ENCODE results near the gene CCL4L2. TPM values are rescaled to one million over a fixed set of nuclear protein-coding genes. Genes with fewer than 3 reads are reported as not detected.
"Not testable (repeated sequence)": the region's sequence is repeated elsewhere in the genome, so short reads cannot be mapped to it uniquely, and the experiment has no call there.

CCL4L2 gene
- total RNA-seq, 3 donors from 2014 or later: 0.33 to 6.1 TPM; not detected in 1

DNA sequence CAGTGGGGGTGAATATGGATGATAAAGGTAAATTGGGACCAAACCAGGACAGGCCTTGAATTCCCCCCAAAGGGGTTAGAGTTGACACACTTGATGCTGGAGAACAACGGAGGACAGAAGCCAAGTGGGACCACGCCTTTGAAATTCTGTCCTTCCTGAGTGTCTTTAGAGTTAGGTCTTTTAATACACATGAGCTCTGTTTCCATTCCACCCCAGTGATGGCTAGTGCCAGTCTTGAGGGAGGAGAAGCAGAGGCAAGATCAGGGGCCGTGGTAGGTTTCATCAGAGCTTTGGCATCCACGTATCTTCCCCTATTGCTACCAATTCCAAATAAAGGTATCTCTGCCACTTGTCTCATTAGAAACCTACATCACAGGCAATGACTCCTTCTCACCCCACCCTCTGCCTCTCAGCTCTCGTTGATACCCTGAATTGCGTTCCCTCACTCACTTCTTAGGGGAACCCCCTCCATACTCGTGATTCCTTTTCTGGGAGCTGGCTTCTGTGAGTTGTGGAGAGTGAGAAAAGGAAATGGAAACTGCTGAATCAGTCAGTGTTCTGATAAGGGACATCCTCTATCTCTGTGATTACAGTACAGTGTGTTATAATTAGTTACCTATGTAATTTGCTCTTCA lies 11.9 kb upstream of the CCL4L2 start:
- intact Hi-C loops (cut with DNase I; ENCODE audit: low total_unique reads): no loop called here
- Histone ChIP-seq H3K9me3 (no peaks in the 10 kb centered on the region), H3K27ac (no peak overlapping the region), H3K36me3 (no peaks in the 10 kb centered on the region), H3K4me3 (no peak overlapping the region), H3K4me1 (no peaks in the 10 kb centered on the region), H3K27me3 (no peaks in the 10 kb centered on the region)
- DNase-seq (ENCODE audit: low spot score in 2 of 2): no peak
- TF ChIP-seq, protein P1, sequence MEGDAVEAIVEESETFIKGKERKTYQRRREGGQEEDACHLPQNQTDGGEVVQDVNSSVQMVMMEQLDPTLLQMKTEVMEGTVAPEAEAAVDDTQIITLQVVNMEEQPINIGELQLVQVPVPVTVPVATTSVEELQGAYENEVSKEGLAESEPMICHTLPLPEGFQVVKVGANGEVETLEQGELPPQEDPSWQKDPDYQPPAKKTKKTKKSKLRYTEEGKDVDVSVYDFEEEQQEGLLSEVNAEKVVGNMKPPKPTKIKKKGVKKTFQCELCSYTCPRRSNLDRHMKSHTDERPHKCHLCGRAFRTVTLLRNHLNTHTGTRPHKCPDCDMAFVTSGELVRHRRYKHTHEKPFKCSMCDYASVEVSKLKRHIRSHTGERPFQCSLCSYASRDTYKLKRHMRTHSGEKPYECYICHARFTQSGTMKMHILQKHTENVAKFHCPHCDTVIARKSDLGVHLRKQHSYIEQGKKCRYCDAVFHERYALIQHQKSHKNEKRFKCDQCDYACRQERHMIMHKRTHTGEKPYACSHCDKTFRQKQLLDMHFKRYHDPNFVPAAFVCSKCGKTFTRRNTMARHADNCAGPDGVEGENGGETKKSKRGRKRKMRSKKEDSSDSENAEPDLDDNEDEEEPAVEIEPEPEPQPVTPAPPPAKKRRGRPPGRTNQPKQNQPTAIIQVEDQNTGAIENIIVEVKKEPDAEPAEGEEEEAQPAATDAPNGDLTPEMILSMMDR (IDR thresholded peaks at IDR 0.05): no peak
- TF ChIP-seq POLR2AphosphoS5 (IDR thresholded peaks at IDR 0.05) (no peak), POLR2A (IDR thresholded peaks at IDR 0.05) (no peak)

DNA sequence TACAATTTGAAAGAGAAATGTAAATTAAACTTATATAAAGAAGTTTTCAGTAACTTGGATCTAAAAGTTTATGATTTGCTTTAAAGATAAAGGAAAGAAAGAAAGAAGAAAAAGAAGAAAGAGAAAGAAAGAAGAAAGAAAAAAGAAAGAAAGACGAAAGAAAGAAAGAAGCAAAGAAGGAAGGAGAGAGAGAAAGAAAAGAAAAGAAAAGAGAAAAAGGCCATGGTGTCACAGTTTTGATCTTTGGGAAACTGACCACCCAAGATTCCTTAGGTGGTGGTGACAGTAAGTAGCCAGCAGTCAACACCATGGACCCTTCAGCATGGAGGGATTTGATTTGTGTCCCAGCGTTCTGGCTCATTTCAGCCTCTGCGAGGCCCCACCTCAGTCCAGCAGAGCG lies 9.8 kb upstream of the CCL4L2 start:
- H3K27ac ChIP-seq; DNase-seq (ENCODE audit: low spot score in 2 of 2); H3K36me3 ChIP-seq; H3K9me3 ChIP-seq; H3K27me3 ChIP-seq; H3K4me1 ChIP-seq; intact Hi-C loops (cut with DNase I; ENCODE audit: low total_unique reads); H3K4me3 ChIP-seq: not testable (repeated sequence)

DNA sequence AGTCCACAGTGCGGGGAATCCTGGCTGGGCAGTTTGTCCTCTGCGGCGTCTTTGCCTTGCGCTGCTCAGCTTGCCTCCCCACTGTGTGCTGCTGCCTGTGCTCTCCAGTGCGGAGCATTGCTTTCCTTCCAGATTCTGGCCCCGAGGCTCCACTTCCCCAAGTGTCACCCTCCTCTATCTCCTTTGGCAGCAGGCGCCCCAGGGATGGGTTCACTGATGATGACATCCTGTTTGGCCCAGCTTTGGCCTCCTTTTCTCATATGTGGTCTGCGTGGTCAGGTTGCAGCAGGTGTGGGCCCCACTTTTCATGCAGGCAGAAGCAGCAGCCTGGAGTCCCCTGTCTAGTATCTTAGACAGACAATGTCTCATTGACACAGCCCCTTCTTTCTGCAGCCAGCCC lies 9.4 kb upstream of the CCL4L2 start:
- H3K27ac ChIP-seq; DNase-seq (ENCODE audit: low spot score in 2 of 2); H3K9me3 ChIP-seq; H3K4me3 ChIP-seq; H3K36me3 ChIP-seq; H3K27me3 ChIP-seq; H3K4me1 ChIP-seq; intact Hi-C loops (cut with DNase I; ENCODE audit: low total_unique reads): not testable (repeated sequence)

DNA sequence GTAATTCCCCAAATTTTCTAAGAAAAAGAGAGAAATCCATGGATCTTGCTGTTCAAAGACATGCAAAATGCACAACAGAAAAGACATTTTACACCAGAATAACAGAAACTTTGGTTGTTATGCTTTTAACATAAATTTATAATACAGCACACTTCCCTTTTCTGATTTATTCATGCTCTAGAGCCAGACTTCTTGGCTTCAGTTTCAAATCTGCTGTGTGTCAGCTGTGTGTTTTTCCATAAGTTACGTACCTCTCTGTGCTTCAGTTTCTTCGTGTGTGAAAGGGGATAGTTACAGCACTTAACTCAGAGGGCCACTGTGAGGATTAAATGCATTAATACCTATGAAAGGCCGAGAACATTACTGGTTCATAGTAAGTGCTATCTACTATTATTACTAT lies 7.5 kb upstream of the CCL4L2 start:
- intact Hi-C loops (cut with DNase I; ENCODE audit: low total_unique reads): no loop called here
- H3K36me3 ChIP-seq: no peaks in the 10 kb centered on the region
- H3K9me3 ChIP-seq: no peaks in the 10 kb centered on the region
- TF ChIP-seq POLR2A (IDR thresholded peaks at IDR 0.05) (no peak), POLR2AphosphoS5 (IDR thresholded peaks at IDR 0.05) (no peak)
- no peaks in the 10 kb centered on the region for H3K4me1 ChIP-seq
- H3K4me3 ChIP-seq: no peak overlapping the region
- peaks cover 0 to 6% of the 10 kb centered on the region in 2 donors for H3K27me3 ChIP-seq
- no peak overlapping the region for H3K27ac ChIP-seq
- no peak for DNase-seq (ENCODE audit: low spot score in 2 of 2)

DNA sequence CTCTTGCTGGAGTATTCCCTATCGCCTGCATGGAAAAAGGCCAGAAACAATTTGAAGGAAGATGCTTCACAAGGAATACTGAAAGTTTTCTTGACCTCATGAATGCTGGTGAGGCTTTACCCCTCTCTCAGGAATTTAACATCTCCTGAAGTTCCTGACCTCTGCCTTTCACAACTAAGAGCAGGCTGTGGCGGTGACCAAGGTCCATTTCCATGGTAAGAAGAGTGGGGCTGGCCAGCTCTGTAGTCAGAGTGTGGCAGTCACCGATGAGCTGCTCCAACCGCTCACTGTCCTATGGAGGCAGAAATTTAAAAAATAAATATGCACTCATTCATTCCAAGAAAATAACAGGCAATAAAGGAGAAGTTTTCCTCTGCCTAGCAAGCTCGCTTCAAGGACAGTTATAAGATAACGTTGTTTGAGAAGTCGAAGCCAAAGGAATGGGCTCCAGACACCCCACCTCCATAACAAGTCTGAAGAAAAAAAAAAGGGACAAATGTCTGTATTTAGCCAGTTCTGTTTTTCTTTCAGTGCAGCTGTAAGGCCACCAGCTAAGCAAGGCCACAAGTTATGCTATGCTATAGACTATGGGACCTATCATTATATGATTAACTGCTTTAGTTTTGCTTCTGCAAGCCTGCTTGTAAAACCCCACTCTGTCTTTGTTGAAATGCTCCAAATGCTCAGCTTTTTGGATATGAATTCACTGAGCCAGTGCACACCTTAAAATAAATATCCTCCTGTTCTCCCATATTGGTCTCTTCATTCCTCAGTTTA lies 6.0 kb upstream of the CCL4L2 start:
- no peak overlapping the region for H3K4me3 ChIP-seq
- no peaks in the 10 kb centered on the region for H3K36me3 ChIP-seq
- no peak overlapping the region for H3K27ac ChIP-seq
- no peaks in the 10 kb centered on the region for H3K4me1 ChIP-seq
- TF ChIP-seq POLR2AphosphoS5 (IDR thresholded peaks at IDR 0.05) (no peak), POLR2A (IDR thresholded peaks at IDR 0.05) (no peak)
- TF ChIP-seq, protein P1 (IDR thresholded peaks at IDR 0.05): no peak
- peaks cover 0 to 6% of the 10 kb centered on the region in 2 donors for H3K27me3 ChIP-seq
- no peaks in the 10 kb centered on the region for H3K9me3 ChIP-seq
- intact Hi-C loops (cut with DNase I; ENCODE audit: low total_unique reads): no loop called here
- DNase-seq (ENCODE audit: low spot score in 2 of 2): no peak

DNA sequence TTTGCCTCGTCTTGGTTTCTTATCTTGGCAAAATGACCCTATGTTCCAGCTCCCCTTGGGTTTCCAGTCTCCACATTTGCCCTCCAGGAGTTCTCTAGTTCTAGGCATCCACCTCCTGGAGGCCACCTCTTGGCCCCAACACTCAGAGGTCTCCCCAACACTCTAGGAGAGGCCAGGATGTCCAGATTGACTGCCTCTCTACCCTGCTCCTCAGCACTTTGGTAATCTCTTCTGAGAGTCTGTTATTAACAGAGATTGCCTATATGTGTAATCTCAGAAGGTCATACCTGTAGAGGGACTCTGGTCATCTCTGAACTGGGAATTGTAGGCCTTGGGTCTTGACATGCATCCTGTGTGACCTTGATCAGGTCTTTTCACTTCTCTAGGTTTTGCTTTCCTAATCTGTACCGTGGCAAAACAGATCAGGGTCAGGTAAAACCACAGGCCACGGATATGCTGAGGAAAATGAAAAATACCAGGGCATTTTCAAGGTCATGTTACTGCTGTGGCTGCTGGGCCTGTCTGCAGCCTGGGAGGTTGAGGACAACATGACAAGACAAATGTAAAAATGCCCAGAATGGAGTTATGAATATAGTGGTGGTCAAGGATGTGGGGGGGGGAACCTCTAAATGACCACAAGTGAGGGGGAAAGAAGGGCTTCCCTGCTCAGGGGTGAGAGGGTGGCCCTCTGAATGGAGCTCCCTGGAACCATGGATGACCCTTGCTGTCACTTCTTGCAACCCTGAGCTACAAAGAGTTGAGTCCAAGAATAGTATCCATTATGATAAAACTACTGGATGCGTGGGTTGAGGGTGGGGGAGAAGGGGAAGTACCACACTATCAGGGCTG lies 5.0 kb upstream of the CCL4L2 start:
- H3K36me3 ChIP-seq: no peaks in the 10 kb centered on the region
- no peaks in the 10 kb centered on the region for H3K9me3 ChIP-seq
- TF ChIP-seq POLR2AphosphoS5 (IDR thresholded peaks at IDR 0.05): no peak
- TF ChIP-seq, protein P1 (IDR thresholded peaks at IDR 0.05): no peak
- TF ChIP-seq POLR2A (IDR thresholded peaks at IDR 0.05): no peak
- H3K27me3 ChIP-seq: peaks cover 0 to 6% of the 10 kb centered on the region in 2 donors
- H3K4me3 ChIP-seq: no peak overlapping the region
- no peak for DNase-seq (ENCODE audit: low spot score in 2 of 2)
- H3K27ac ChIP-seq: no peak overlapping the region
- intact Hi-C loops (cut with DNase I; ENCODE audit: low total_unique reads): no loop called here
- no peaks in the 10 kb centered on the region for H3K4me1 ChIP-seq

DNA sequence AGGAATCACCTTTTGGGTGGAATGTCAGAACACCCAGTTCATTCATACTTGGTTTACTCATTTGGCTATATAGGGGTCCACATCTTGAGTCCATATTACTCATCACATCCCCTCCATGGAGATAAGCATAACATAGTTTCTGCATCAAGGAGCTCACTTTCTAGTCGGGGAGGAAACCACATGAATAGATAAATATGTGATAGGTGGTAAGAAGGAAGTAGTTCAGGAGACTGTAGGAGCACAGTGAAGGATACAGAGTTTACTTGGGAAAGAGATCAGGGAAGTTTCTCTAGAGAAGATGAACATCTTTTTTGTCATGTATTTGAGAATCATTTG lies 4.4 kb upstream of the CCL4L2 start:
- H3K27ac ChIP-seq; H3K36me3 ChIP-seq; intact Hi-C loops (cut with DNase I; ENCODE audit: low total_unique reads); DNase-seq (ENCODE audit: low spot score in 2 of 2); H3K9me3 ChIP-seq; H3K27me3 ChIP-seq; H3K4me1 ChIP-seq; H3K4me3 ChIP-seq: not testable (repeated sequence)

DNA sequence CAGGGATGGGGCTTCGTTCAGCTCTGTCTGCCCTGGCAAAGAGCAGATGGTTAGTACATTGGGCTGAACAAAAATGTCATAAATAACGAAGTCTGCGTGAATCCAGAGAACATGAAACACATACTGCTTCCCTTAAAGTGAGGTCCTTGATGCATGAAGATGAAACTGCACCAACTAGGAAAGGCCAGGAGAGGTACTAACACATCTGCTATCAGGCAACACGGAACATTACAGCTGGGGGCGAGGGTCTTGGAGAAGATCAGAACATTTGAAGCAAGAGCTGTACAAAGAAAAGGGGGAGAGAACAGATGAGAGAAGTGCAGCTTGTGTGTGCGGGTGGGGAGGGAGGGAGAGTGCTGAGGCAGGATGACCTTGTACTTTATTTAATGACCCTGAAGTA lies 3.5 kb upstream of the CCL4L2 start:
- intact Hi-C loops (cut with DNase I; ENCODE audit: low total_unique reads); H3K4me1 ChIP-seq; H3K4me3 ChIP-seq; H3K27ac ChIP-seq; DNase-seq (ENCODE audit: low spot score in 2 of 2); H3K9me3 ChIP-seq; H3K36me3 ChIP-seq; H3K27me3 ChIP-seq: not testable (repeated sequence)

Measured in breast epithelium (tissue), 4 donors.